Stimulated activated CD8-positive, alpha-beta memory T cell treated with anti-CD3 and anti-CD28 coated beads, Interleukin-7, amount 100 ng/mL, for 1 hour (primary cell): Measurements from ENCODE around the gene SMIM1.
"Not testable (repeated sequence)": the region's sequence is repeated elsewhere in the genome, so short reads cannot be mapped to it uniquely, and the experiment has no call there.

Experiments
- DNase-seq, 2 donors: peaks; one replicate each; pipeline ENCODE4 v3.0.0-alpha.2; 2020; ENCODE audit warnings: low read depth in 2 of 2

The SMIM1 gene

GRCh38 chr1:3795453-3796214, 23.1 kb downstream of the SMIM1 start:
- no peak for DNase-seq

- peak; percentile 87 to 88 for DNase-seq
Measured at GRCh38 chr1:3796215-3797061, 23.9 kb downstream of the SMIM1 start, which contains the start of gene LRRC47. Gene LRRC47 (minus strand): TSS chr1:3796498. CDS start chr1:3796476, 22 bp downstream.

GRCh38 chr1:3799976-3800685, 27.6 kb downstream of the SMIM1 start:
- no peak for DNase-seq

- DNase-seq, result not testable (repeated sequence)
Measured at GRCh38 chr1:3800795-3801194, 28.2 kb downstream of the SMIM1 start.

- no peak for DNase-seq
Measured at GRCh38 chr1:3803905-3804626, 31.5 kb downstream of the SMIM1 start.

- not testable (repeated sequence) for DNase-seq
Measured at GRCh38 chr1:3804627-3804944, 32.0 kb downstream of the SMIM1 start.

GRCh38 chr1:3805038-3805437, 32.5 kb downstream of the SMIM1 start:
- DNase-seq, result no peak

- no peak for DNase-seq
Measured at GRCh38 chr1:3807769-3808168, 35.2 kb downstream of the SMIM1 start.

- no peak for DNase-seq
Measured at GRCh38 chr1:3809680-3810079, 37.1 kb downstream of the SMIM1 start.

- DNase-seq, result not testable (repeated sequence)
Measured at GRCh38 chr1:3810149-3810761, 37.7 kb downstream of the SMIM1 start.

GRCh38 chr1:3811595-3811911, 39.0 kb downstream of the SMIM1 start:
- no peak for DNase-seq

- DNase-seq, result no peak
Measured at GRCh38 chr1:3814065-3814464, 41.5 kb downstream of the SMIM1 start.

GRCh38 chr1:3814771-3815561, 42.4 kb downstream of the SMIM1 start:
- no peak for DNase-seq

- DNase-seq, result no peak
Measured at GRCh38 chr1:3816331-3817137, 44.0 kb downstream of the SMIM1 start.

- DNase-seq, result no peak
Measured at GRCh38 chr1:3817138-3817740, 44.7 kb downstream of the SMIM1 start.

- no peak for DNase-seq
Measured at GRCh38 chr1:3817821-3818597, 45.5 kb downstream of the SMIM1 start.

GRCh38 chr1:3819771-3820200, 47.2 kb downstream of the SMIM1 start:
- DNase-seq, result no peak

- DNase-seq, result no peak
Measured at GRCh38 chr1:3820316-3820715, 47.8 kb downstream of the SMIM1 start.
